Left hindlimb (tissue), 1 donor: ENCODE measurements around the gene PPIP5K2.
"Not testable (repeated sequence)": the region's sequence is repeated elsewhere in the genome, so short reads cannot be mapped to it uniquely, and the experiment has no call there.

Experiments used
- DNase-seq: peaks from one replicate; pipeline ENCODE4 v3.0.0-alpha.2; 2018

PPIP5K2 gene

GRCh38 chr5:103210952-103211351, 90.9 kb downstream of the PPIP5K2 start:
- no peak for DNase-seq

- DNase-seq = no peak
Measured at GRCh38 chr5:103211576-103212561, 91.8 kb downstream of the PPIP5K2 start.

- DNase-seq = no peak
Measured at GRCh38 chr5:103216137-103216536, 96.0 kb downstream of the PPIP5K2 start.

- DNase-seq = no peak
Measured at GRCh38 chr5:103216697-103217096, 96.6 kb downstream of the PPIP5K2 start.

- DNase-seq = no peak
Measured at GRCh38 chr5:103217101-103217500, 97.0 kb downstream of the PPIP5K2 start.

GRCh38 chr5:103218164-103218563, 98.1 kb downstream of the PPIP5K2 start:
- no peak for DNase-seq

- not testable (repeated sequence) for DNase-seq
Measured at GRCh38 chr5:103219074-103219473, 99.0 kb downstream of the PPIP5K2 start.

- DNase-seq = no peak
Measured at GRCh38 chr5:103223031-103223955, 103.2 kb downstream of the PPIP5K2 start.

GRCh38 chr5:103224118-103224893, 104.2 kb downstream of the PPIP5K2 start:
- no peak for DNase-seq

- DNase-seq = no peak
Measured at GRCh38 chr5:103224894-103225246, 104.8 kb downstream of the PPIP5K2 start.

GRCh38 chr5:103228061-103228460, 108.0 kb downstream of the PPIP5K2 start:
- no peak for DNase-seq

- DNase-seq = no peak
Measured at GRCh38 chr5:103228588-103228987, 108.5 kb downstream of the PPIP5K2 start.

- DNase-seq = no peak
Measured at GRCh38 chr5:103232393-103232999, 112.4 kb downstream of the PPIP5K2 start.

- no peak for DNase-seq
Measured at GRCh38 chr5:103234239-103234975, 114.3 kb downstream of the PPIP5K2 start.

GRCh38 chr5:103235891-103236290, 115.8 kb downstream of the PPIP5K2 start:
- DNase-seq = no peak

GRCh38 chr5:103237778-103238177, 117.7 kb downstream of the PPIP5K2 start:
- no peak for DNase-seq

GRCh38 chr5:103243665-103244064, 123.6 kb downstream of the PPIP5K2 start:
- DNase-seq = no peak

- no peak for DNase-seq
Measured at GRCh38 chr5:103244398-103244797, 124.3 kb downstream of the PPIP5K2 start.

- DNase-seq = no peak
Measured at GRCh38 chr5:103245761-103246160, 125.7 kb downstream of the PPIP5K2 start.

- no peak for DNase-seq
Measured at GRCh38 chr5:103247118-103247517, 127.0 kb downstream of the PPIP5K2 start.

GRCh38 chr5:103249068-103249467, 129.0 kb downstream of the PPIP5K2 start:
- no peak for DNase-seq

GRCh38 chr5:103254921-103255320, 134.8 kb downstream of the PPIP5K2 start:
- DNase-seq = no peak
